G401 (cell line): ENCODE results near the gene IQCH. TPM values are rescaled to one million over a fixed set of nuclear protein-coding genes. Genes with fewer than 3 reads are reported as not detected.

ENCODE experiments used
- DNase-seq: peaks from one replicate; pipeline ENCODE4 v3.0.0-alpha.2; 2015; ENCODE audit warnings: low spot score
- in situ Hi-C: cut with HindIII; loops from 2 replicates; pipeline ENCODE4 v1.10.0; 2016; ENCODE audit warnings: low sequenced_read_pairs, mixed read lengths
- total RNA-seq: library from RNA; depleted of rRNA; stranded (reverse); fragments of >200 nt; shearing (Covaris generic); gene quantifications from 2 replicates; pipeline ENCODE4 v1.2.3, GENCODE V29; 2014

IQCH gene
- total RNA-seq, 1 experiment from 2014 or later = 10.1 TPM

GRCh38 chr15:67509918-67510317, 255.3 kb downstream of the IQCH start:
- no peak for DNase-seq

GRCh38 chr15:67510597-67511190, 256.1 kb downstream of the IQCH start:
- in situ Hi-C loops = no loop called here
- no peak for DNase-seq

More at GRCh38 chr15:67509918-67510317, 255.3 kb downstream of the IQCH start:
- in situ Hi-C loops = no loop called here

GRCh38 chr15:67511606-67512005, 257.0 kb downstream of the IQCH start:
- in situ Hi-C loops = no loop called here
- no peak for DNase-seq

GRCh38 chr15:67512140-67512539, 257.6 kb downstream of the IQCH start:
- no peak for DNase-seq
- in situ Hi-C loops = no loop called here

GRCh38 chr15:67512933-67513714, 258.5 kb downstream of the IQCH start:
- DNase-seq = no peak
- in situ Hi-C loops = no loop called here

GRCh38 chr15:67515090-67515489, 260.5 kb downstream of the IQCH start:
- no peak for DNase-seq
- in situ Hi-C loops = no loop called here

- no peak for DNase-seq
- in situ Hi-C loops = no loop called here
These were observed 261.0 kb downstream of the IQCH start for GRCh38 chr15:67515557-67515956.

GRCh38 chr15:67520321-67521028, 265.9 kb downstream of the IQCH start:
- DNase-seq = no peak
- in situ Hi-C loops = no loop called here

- DNase-seq = peak; percentile 80
- in situ Hi-C loops = no loop called here
These were observed 266.6 kb downstream of the IQCH start, which contains the start of gene C15orf61 for GRCh38 chr15:67521029-67521782. Gene C15orf61 (plus strand): TSS chr15:67521131. CDS start chr15:67521249, 118 bp downstream.

- peak; percentile 79 for DNase-seq
- in situ Hi-C loops = no loop called here
These were observed 267.4 kb downstream of the IQCH start for GRCh38 chr15:67521783-67522568.

- in situ Hi-C loops = no loop called here
- DNase-seq = no peak
These were observed 268.7 kb downstream of the IQCH start for GRCh38 chr15:67523330-67523729.

GRCh38 chr15:67524235-67524634, 269.6 kb downstream of the IQCH start:
- no peak for DNase-seq
- in situ Hi-C loops = no loop called here

GRCh38 chr15:67528513-67528912, 273.9 kb downstream of the IQCH start:
- in situ Hi-C loops = no loop called here
- no peak for DNase-seq

GRCh38 chr15:67531379-67531914, 276.9 kb downstream of the IQCH start:
- in situ Hi-C loops = no loop called here
- DNase-seq = no peak

- no peak for DNase-seq
- in situ Hi-C loops = no loop called here
These were observed 279.3 kb downstream of the IQCH start for GRCh38 chr15:67533873-67534272.

- in situ Hi-C loops = no loop called here
- no peak for DNase-seq
These were observed 279.8 kb downstream of the IQCH start for GRCh38 chr15:67534360-67534759.

- in situ Hi-C loops = no loop called here
- DNase-seq = no peak
These were observed 283.2 kb downstream of the IQCH start for GRCh38 chr15:67537771-67538170.
